ENCODE data around the gene SNAPC4. TPM values are rescaled to one million over a fixed set of nuclear protein-coding genes. Genes with fewer than 3 reads are reported as not detected.

The SNAPC4 gene
- total and polyA plus RNA-seq, 12 donors, result 3.0 to 8.3 (median 4.7) TPM

DNA sequence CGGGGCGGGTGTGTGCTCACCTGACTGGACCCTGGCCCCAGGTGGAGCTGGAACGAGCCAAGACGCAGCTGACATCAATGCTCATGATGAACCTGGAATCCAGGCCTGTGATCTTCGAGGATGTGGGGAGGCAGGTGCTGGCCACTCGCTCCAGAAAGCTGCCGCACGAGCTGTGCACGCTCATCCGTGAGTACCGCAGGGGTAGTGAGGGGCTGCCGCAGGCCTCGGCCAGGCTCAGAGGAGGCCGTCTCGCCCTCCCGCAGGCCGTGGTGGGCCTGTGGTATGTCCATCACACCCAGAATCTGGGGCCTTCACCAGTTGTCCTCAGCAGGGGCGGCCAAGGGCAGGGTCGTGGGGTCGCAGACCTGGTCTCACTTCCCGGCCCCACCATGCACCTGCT is 21.8 kb upstream of the SNAPC4 start:
- H3K36me3 ChIP-seq, result peaks cover 4 to 95% (median 69%) of the 10 kb centered on the region in 9 donors
- ATAC-seq, result no peak
- no peak overlapping the region for H3K27ac ChIP-seq
- DNase-seq, result no peak
- WGBS, 2 donors, result 90 to 93% methylated on average over 21 of the region's 21 CpGs
- H3K4me3 ChIP-seq, result no peak overlapping the region
- intact Hi-C loops (cut with DNase I), result no loop called here
- no peaks in the 10 kb centered on the region for H3K9me3 ChIP-seq
- H3K27me3 ChIP-seq, result no peaks in the 10 kb centered on the region
- no peaks in the 10 kb centered on the region for H3K4me1 ChIP-seq
- no peak for TF ChIP-seq CTCF (IDR thresholded peaks at IDR 0.05)

DNA sequence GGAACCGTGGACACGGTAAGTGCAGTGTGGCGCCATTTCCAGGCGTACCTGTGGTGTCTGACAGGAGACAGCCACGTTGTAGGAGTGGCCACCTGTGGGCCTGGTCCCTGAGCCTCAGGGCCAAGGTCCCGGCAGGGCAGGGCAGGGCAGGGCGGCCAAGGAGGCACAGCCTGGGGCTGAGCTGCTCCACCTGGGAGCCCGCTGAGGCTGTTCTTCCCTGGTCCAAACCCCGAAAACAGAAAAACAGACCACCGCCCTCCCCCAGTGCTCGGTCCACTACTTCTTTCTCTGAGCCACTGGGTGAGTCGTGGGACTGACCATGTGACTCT is 19.1 kb upstream of the SNAPC4 start:
- no peak overlapping the region for H3K27ac ChIP-seq
- no peak for TF ChIP-seq CTCF (IDR thresholded peaks at IDR 0.05)
- no peak for DNase-seq
- intact Hi-C loops (cut with DNase I), result no loop called here
- peaks cover 4 to 100% (median 79%) of the 10 kb centered on the region in 9 donors for H3K36me3 ChIP-seq
- H3K4me1 ChIP-seq, result no peaks in the 10 kb centered on the region
- 94 to 95% methylated on average over 12 of the region's 12 CpGs for WGBS, 2 donors
- no peaks in the 10 kb centered on the region for H3K9me3 ChIP-seq
- H3K4me3 ChIP-seq, result no peak overlapping the region
- H3K27me3 ChIP-seq, result no peaks in the 10 kb centered on the region
- no peak for ATAC-seq

- Histone ChIP-seq H3K9me3 (no peaks in the 10 kb centered on the region), H3K27me3 (no peaks in the 10 kb centered on the region), H3K27ac (no peak overlapping the region), H3K4me1 (no peaks in the 10 kb centered on the region), H3K36me3 (peaks cover 4 to 100% (median 79%) of the 10 kb centered on the region in 9 donors), H3K4me3 (no peak overlapping the region)
- intact Hi-C loops (cut with DNase I), result no loop called here
- no peak for TF ChIP-seq CTCF (IDR thresholded peaks at IDR 0.05)
- 95 to 96% methylated on average over 48 of the region's 48 CpGs for WGBS, 2 donors
- DNase-seq (no peak), ATAC-seq (no peak)
Observed at GRCh38 chr9:136418182-136419091, 18.5 kb upstream of the SNAPC4 start.

GRCh38 chr9:136416914-136417313 is 16.9 kb upstream of the SNAPC4 start:
- Histone ChIP-seq H3K36me3 (peaks cover 4 to 100% (median 72%) of the 10 kb centered on the region in 9 donors), H3K4me3 (no peak overlapping the region), H3K9me3 (no peaks in the 10 kb centered on the region), H3K4me1 (peaks cover 0 to 9% (median 2%) of the 10 kb centered on the region in 9 donors), H3K27me3 (no peaks in the 10 kb centered on the region), H3K27ac (no peak overlapping the region)
- intact Hi-C loops (cut with DNase I), result no loop called here
- no peak for TF ChIP-seq CTCF (IDR thresholded peaks at IDR 0.05)
- no peak for DNase-seq
- WGBS, 2 donors, result 93 to 94% methylated on average over 19 of the region's 19 CpGs
- no peak for ATAC-seq

Measured in heart right ventricle (tissue), 16 donors.